Keratinocyte (primary cell): ENCODE data around the gene UFSP1.

Experiments
- CTCF ChIP-seq, 3 experiments: IDR thresholded peaks in 1 of 3; conservative IDR thresholded peaks in 1 of 3; optimal IDR thresholded peaks in 1 of 3; 2 replicates in 2 of 3; 3 replicates in 1 of 3; pipeline versions ENCODE3 to v1.5.1; 2011; ENCODE audit warnings: low read length in 3 of 3, mild to moderate bottlenecking in 3 of 3, moderate library complexity in 2 of 3, control low read depth in 1 of 3, inconsistent platforms in 1 of 3; ENCODE audit not compliant: insufficient read depth in 2 of 3; ENCODE audit errors: extremely low read depth in 1 of 3
- EZH2 ChIP-seq: IDR thresholded peaks from one replicate; pipeline ENCODE4 v1.6.1; 2012; ENCODE audit warnings: inconsistent platforms, mild to moderate bottlenecking, low read length, moderate library complexity

DNA sequence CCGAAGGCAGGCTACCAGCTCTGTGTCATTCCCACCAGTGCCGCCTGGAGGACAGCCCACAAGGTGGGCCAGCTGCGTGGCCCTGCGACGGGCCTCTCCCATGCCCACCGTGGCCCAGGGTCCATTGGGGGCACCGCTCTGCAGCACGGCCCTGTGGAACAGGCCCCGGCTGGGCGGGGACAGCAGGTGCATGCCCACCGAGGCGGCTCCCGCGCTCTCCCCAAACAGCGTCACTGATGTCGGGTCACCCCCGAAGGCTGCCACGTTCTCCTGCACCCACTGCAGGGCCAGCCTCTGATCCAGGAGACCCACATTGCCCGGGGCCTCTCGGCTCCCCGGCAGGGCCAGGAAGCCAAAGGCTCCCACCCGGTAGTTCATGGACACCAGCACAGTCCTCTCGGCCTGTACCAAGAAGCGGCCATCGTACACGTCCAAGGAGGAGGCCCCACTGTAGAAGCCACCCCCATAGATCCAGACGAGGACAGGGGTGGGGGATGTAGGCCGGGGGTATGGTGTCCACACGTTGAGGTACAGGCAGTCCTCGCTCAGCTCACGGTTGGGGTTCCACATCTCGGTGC, 3.9 kb upstream of the UFSP1 start:
- TF ChIP-seq CTCF (optimal IDR thresholded peaks at IDR 0.05 in 1 of 3, IDR thresholded peaks at IDR 0.05 in 1 of 3, conservative IDR thresholded peaks at IDR 0.05 in 1 of 3; ENCODE audit: extremely low read depth in 1 of 3, insufficient read depth in 2 of 3, low read length in 3 of 3) (no peak), EZH2 (no peak)
